CD4-positive, alpha-beta T cell treated with Interferon gamma for 1 hour (primary cell): Measurements from ENCODE around the gene SLC39A2.
"Not testable (repeated sequence)": the region's sequence is repeated elsewhere in the genome, so short reads cannot be mapped to it uniquely, and the experiment has no call there.

ENCODE experiments used
- DNase-seq: peaks from one replicate; pipeline ENCODE4 v3.0.0-alpha.2; 2020

Gene SLC39A2

GRCh38 chr14:20997564-20997963 is 1.5 kb upstream of the SLC39A2 start:
- no peak for DNase-seq

- DNase-seq: no peak
Measured at GRCh38 chr14:20998139-20998538, 954 bp upstream of the SLC39A2 start.

GRCh38 chr14:20999591-20999990 is 498 bp downstream of the SLC39A2 start:
- no peak for DNase-seq

- DNase-seq: no peak
Measured at GRCh38 chr14:21001218-21001617, 2.1 kb downstream of the SLC39A2 start.

GRCh38 chr14:21003788-21004346 is 4.8 kb downstream of the SLC39A2 start:
- no peak for DNase-seq

GRCh38 chr14:21009721-21010120 is 10.6 kb downstream of the SLC39A2 start:
- DNase-seq: not testable (repeated sequence)

GRCh38 chr14:21011136-21011535 is 12.0 kb downstream of the SLC39A2 start:
- no peak for DNase-seq

- DNase-seq: peak; percentile 70
Measured at GRCh38 chr14:21014761-21015190, 15.7 kb downstream of the SLC39A2 start.

- DNase-seq: no peak
Measured at GRCh38 chr14:21015312-21015711, 16.2 kb downstream of the SLC39A2 start.

GRCh38 chr14:21016413-21017190 is 17.5 kb downstream of the SLC39A2 start:
- DNase-seq: no peak

GRCh38 chr14:21017528-21018245 is 18.6 kb downstream of the SLC39A2 start:
- DNase-seq: no peak

- DNase-seq: no peak
Measured at GRCh38 chr14:21018286-21018685, 19.2 kb downstream of the SLC39A2 start.

GRCh38 chr14:21018781-21019180 is 19.7 kb downstream of the SLC39A2 start:
- no peak for DNase-seq

GRCh38 chr14:21019366-21019765 is 20.3 kb downstream of the SLC39A2 start:
- DNase-seq: no peak

- no peak for DNase-seq
Measured at GRCh38 chr14:21020977-21021545, 22.0 kb downstream of the SLC39A2 start.

GRCh38 chr14:21022686-21023085 is 23.6 kb downstream of the SLC39A2 start:
- no peak for DNase-seq

GRCh38 chr14:21023174-21023573 is 24.1 kb downstream of the SLC39A2 start:
- no peak for DNase-seq

GRCh38 chr14:21023817-21024584 is 24.9 kb downstream of the SLC39A2 start:
- no peak for DNase-seq

- DNase-seq: peak; percentile 79
Measured at GRCh38 chr14:21024585-21025370, 25.7 kb downstream of the SLC39A2 start, which contains the start of gene NDRG2. TSS of gene NDRG2 (minus strand) at chr14:21025061. CDS start at chr14:21023315, 1,746 bp downstream.

GRCh38 chr14:21025371-21026273 is 26.5 kb downstream of the SLC39A2 start:
- no peak for DNase-seq
